NCI-H1436 (cell line): ENCODE results near the gene HGF.
"Not testable (repeated sequence)": the region's sequence is repeated elsewhere in the genome, so short reads cannot be mapped to it uniquely, and the experiment has no call there.

Source experiments
- DNase-seq: peaks from one replicate; lab custom pipeline; 2025; lab: John Stamatoyannopoulos, UW

HGF gene

GRCh38 chr7:81776161-81776560 lies 6.3 kb upstream of the HGF start:
- DNase-seq: no peak

- DNase-seq: no peak
Observed at GRCh38 chr7:81775560-81775959, 5.7 kb upstream of the HGF start.

GRCh38 chr7:81774551-81774950 lies 4.7 kb upstream of the HGF start:
- DNase-seq: no peak

GRCh38 chr7:81770728-81771223 lies 929 bp upstream of the HGF start:
- no peak for DNase-seq

- DNase-seq: no peak
Observed at GRCh38 chr7:81768951-81769778, 682 bp downstream of the HGF start.

- DNase-seq: no peak
Observed at GRCh38 chr7:81767926-81768325, 1.9 kb downstream of the HGF start.

GRCh38 chr7:81761821-81762220 lies 8.0 kb downstream of the HGF start:
- DNase-seq: no peak

GRCh38 chr7:81761031-81761430 lies 8.8 kb downstream of the HGF start:
- no peak for DNase-seq

GRCh38 chr7:81754918-81755696 lies 14.7 kb downstream of the HGF start:
- no peak for DNase-seq

GRCh38 chr7:81753392-81753791 lies 16.5 kb downstream of the HGF start:
- no peak for DNase-seq

- DNase-seq: no peak
Observed at GRCh38 chr7:81752318-81752714, 17.5 kb downstream of the HGF start.

- no peak for DNase-seq
Observed at GRCh38 chr7:81751619-81752317, 18.1 kb downstream of the HGF start.

GRCh38 chr7:81745637-81746036 lies 24.2 kb downstream of the HGF start:
- DNase-seq: no peak

- no peak for DNase-seq
Observed at GRCh38 chr7:81744389-81744788, 25.5 kb downstream of the HGF start.

GRCh38 chr7:81743665-81744064 lies 26.2 kb downstream of the HGF start:
- no peak for DNase-seq

- no peak for DNase-seq
Observed at GRCh38 chr7:81743201-81743600, 26.6 kb downstream of the HGF start.

GRCh38 chr7:81740403-81740802 lies 29.4 kb downstream of the HGF start:
- DNase-seq: no peak

GRCh38 chr7:81736091-81736490 lies 33.8 kb downstream of the HGF start:
- DNase-seq: no peak

- DNase-seq: no peak
Observed at GRCh38 chr7:81725812-81726127, 44.1 kb downstream of the HGF start.

GRCh38 chr7:81725003-81725811 lies 44.6 kb downstream of the HGF start:
- no peak for DNase-seq

- not testable (repeated sequence) for DNase-seq
Observed at GRCh38 chr7:81722250-81722649, 47.6 kb downstream of the HGF start.

GRCh38 chr7:81721437-81721836 lies 48.4 kb downstream of the HGF start:
- DNase-seq: no peak
